Measurements from ENCODE around the gene TMEM220.

GRCh38 chr17:10673312-10673711, 56.5 kb downstream of the TMEM220 start:
- TF ChIP-seq SP1 (IDR thresholded peaks at IDR 0.05) (no peak), TARDBP (IDR thresholded peaks at IDR 0.05) (no peak), BHLHE40 (IDR thresholded peaks at IDR 0.05; ENCODE audit: borderline replicate concordance) (no peak), FOXK2 (IDR thresholded peaks at IDR 0.05) (no peak), CTBP1 (IDR thresholded peaks at IDR 0.05; ENCODE audit: borderline replicate concordance) (no peak), ZNF384 (IDR thresholded peaks at IDR 0.05) (no peak), ELF4 (IDR thresholded peaks at IDR 0.05) (no peak), NFRKB (IDR thresholded peaks at IDR 0.05) (no peak), FOXM1 (IDR thresholded peaks at IDR 0.05; ENCODE audit: borderline replicate concordance) (no peak), SUZ12 (IDR thresholded peaks at IDR 0.05) (no peak)

Measured in HEK293T (cell line).